WTC11 (cell line): ENCODE results near the gene NRG3. TPM values are rescaled to one million over a fixed set of nuclear protein-coding genes. Genes with fewer than 3 reads are reported as not detected.

Source experiments
- ATAC-seq: fragments of 200-7000 bp; cut with Tn5 transposase; 2 replicates; pipeline ENCODE4 v1.10.0; 2021; ENCODE audit warnings: mild to moderate bottlenecking, moderate library complexity
- CTCF ChIA-PET: fragments of 300-600 bp; sonication (Branson Sonifier 250); formaldehyde crosslinking; loops from one replicate; lab custom pipeline; 2021; ENCODE audit warnings: antibody characterized with exemption; lab: Charles Lee
- POLR2A ChIA-PET: fragments of 350-600 bp; sonication (Branson Sonifier 250); formaldehyde crosslinking; loops from one replicate; lab custom pipeline; 2021; ENCODE audit warnings: antibody characterized with exemption; lab: Charles Lee
- DNase-seq: peaks from one replicate; pipeline ENCODE4 v3.0.0; 2021; ENCODE audit warnings: low spot score
- H3K27ac Mint-ChIP-seq: 2 replicates; pipeline ENCODE4 v1.8.0; 2021; ENCODE audit warnings: mixed read lengths
- H3K27me3 Mint-ChIP-seq: 2 replicates; pipeline ENCODE4 v1.8.0; 2021; ENCODE audit warnings: low read depth, mild to moderate bottlenecking, moderate library complexity, mixed read lengths
- H3K36me3 Mint-ChIP-seq: 2 replicates; pipeline ENCODE4 v1.8.0; 2021; ENCODE audit warnings: mixed read lengths
- H3K4me1 Mint-ChIP-seq: 2 replicates; pipeline ENCODE4 v1.8.0; 2022; ENCODE audit warnings: mixed read lengths
- H3K4me3 Mint-ChIP-seq: 2 replicates; pipeline ENCODE4 v1.8.0; 2021; ENCODE audit warnings: mild to moderate bottlenecking, moderate library complexity, mixed read lengths
- H3K9me3 Mint-ChIP-seq: 2 replicates; pipeline ENCODE4 v1.8.0; 2021; ENCODE audit warnings: mixed read lengths
- ATF1 ChIP-seq: sonication (generic); formaldehyde crosslinking; IDR thresholded peaks from 2 replicates; pipeline ENCODE4 v1.8.1; 2023; ENCODE audit warnings: mild to moderate bottlenecking, moderate library complexity, missing genetic modification reagents
- ATF2 ChIP-seq: sonication (generic); formaldehyde crosslinking; IDR thresholded peaks from 2 replicates; pipeline ENCODE4 v1.8.1; 2022; ENCODE audit warnings: low read depth, missing genetic modification reagents, borderline replicate concordance
- CREM ChIP-seq: sonication (generic); formaldehyde crosslinking; IDR thresholded peaks from 2 replicates; pipeline ENCODE4 v1.8.1; 2022; ENCODE audit warnings: mild to moderate bottlenecking, missing genetic modification reagents, moderate library complexity
- CTCF ChIP-seq: fragments of 200-600 bp; IDR thresholded peaks from 2 replicates; pipeline ENCODE4 v1.8.0; 2022; ENCODE audit warnings: antibody characterized with exemption
- EMX1 ChIP-seq: fragments of 250-450 bp; sonication (Bioruptor Pico); IDR thresholded peaks from 2 replicates; pipeline ENCODE4 v1.8.0; 2021; ENCODE audit warnings: mild to moderate bottlenecking
- ERG ChIP-seq: fragments of 250-450 bp; sonication (Bioruptor Pico); IDR thresholded peaks from 2 replicates; pipeline ENCODE4 v1.8.0; 2021; ENCODE audit warnings: mild to moderate bottlenecking
- GABPB1 ChIP-seq: sonication (generic); formaldehyde crosslinking; IDR thresholded peaks from 2 replicates; pipeline ENCODE4 v1.8.1; 2023; ENCODE audit warnings: mild to moderate bottlenecking, missing genetic modification reagents
- HMGA2 ChIP-seq: fragments of 250-450 bp; sonication (Bioruptor Pico); IDR thresholded peaks from 2 replicates; pipeline ENCODE4 v1.4.0; 2021; ENCODE audit warnings: mild to moderate bottlenecking, moderate library complexity
- JUN ChIP-seq: sonication (generic); formaldehyde crosslinking; IDR thresholded peaks from 2 replicates; pipeline ENCODE4 v1.8.0; 2023; ENCODE audit warnings: mild to moderate bottlenecking, missing genetic modification reagents
- MLX ChIP-seq: sonication (generic); formaldehyde crosslinking; IDR thresholded peaks from 2 replicates; pipeline ENCODE4 v1.8.1; 2023; ENCODE audit warnings: mild to moderate bottlenecking, missing genetic modification reagents, moderate library complexity
- NR3C1 ChIP-seq: sonication (generic); formaldehyde crosslinking; conservative IDR thresholded peaks from 2 replicates; pipeline ENCODE4 v1.8.1; 2023; ENCODE audit warnings: low read depth, mild to moderate bottlenecking, missing genetic modification reagents
- OVOL2 ChIP-seq: fragments of 250-450 bp; sonication (Bioruptor Pico); IDR thresholded peaks from 2 replicates; pipeline ENCODE4 v1.9.0; 2021; ENCODE audit warnings: mild to moderate bottlenecking, borderline replicate concordance
- TCF7 ChIP-seq: sonication (generic); formaldehyde crosslinking; IDR thresholded peaks from 2 replicates; pipeline ENCODE4 v1.8.0; 2022; ENCODE audit warnings: mild to moderate bottlenecking, low read depth, missing genetic modification reagents, moderate library complexity
- TP53 ChIP-seq: sonication (generic); formaldehyde crosslinking; IDR thresholded peaks from 2 replicates; pipeline ENCODE4 v1.8.1; 2023; ENCODE audit warnings: mild to moderate bottlenecking, missing genetic modification reagents
- ZBTB21 ChIP-seq: sonication (generic); formaldehyde crosslinking; IDR thresholded peaks from 2 replicates; pipeline ENCODE4 v1.8.1; 2023; ENCODE audit warnings: mild to moderate bottlenecking, missing genetic modification reagents, borderline replicate concordance
- ZNF121 ChIP-seq: sonication (generic); formaldehyde crosslinking; IDR thresholded peaks from 2 replicates; pipeline ENCODE4 v1.8.0; 2023; ENCODE audit warnings: missing genetic modification reagents
- ZNF219 ChIP-seq: sonication (generic); formaldehyde crosslinking; IDR thresholded peaks from 2 replicates; pipeline ENCODE4 v1.8.0; 2023; ENCODE audit warnings: missing genetic modification reagents, mild to moderate bottlenecking, borderline replicate concordance
- ZNF263 ChIP-seq: sonication (generic); formaldehyde crosslinking; IDR thresholded peaks from 2 replicates; pipeline ENCODE4 v1.8.1; 2022; ENCODE audit warnings: low read depth, mild to moderate bottlenecking, moderate library complexity, missing genetic modification reagents
- ZNF317 ChIP-seq: sonication (generic); formaldehyde crosslinking; IDR thresholded peaks from 2 replicates; pipeline ENCODE4 v1.8.1; 2023; ENCODE audit warnings: low read depth, mild to moderate bottlenecking, moderate library complexity, missing genetic modification reagents, borderline replicate concordance
- ZNF532 ChIP-seq: fragments of 250-450 bp; sonication (Bioruptor Pico); IDR thresholded peaks from 2 replicates; pipeline ENCODE4 v1.9.0; 2021; ENCODE audit warnings: mild to moderate bottlenecking, borderline replicate concordance
- ZNF671 ChIP-seq: fragments of 250-450 bp; sonication (Bioruptor Pico); IDR thresholded peaks from 2 replicates; pipeline ENCODE4 v1.8.0; 2021; ENCODE audit warnings: mild to moderate bottlenecking
- total RNA-seq: library from RNA; stranded (reverse); gene quantifications from 3 replicates; pipeline ENCODE4 v1.2.3, GENCODE V29; 2021

NRG3 gene
- total RNA-seq, 1 experiment from 2014 or later = 7.0 TPM

- Mint-ChIP-seq H3K36me3 (no peaks in the 10 kb centered on the region), H3K4me1 (peaks cover 17% of the 10 kb centered on the region), H3K9me3 (peaks cover 10% of the 10 kb centered on the region), H3K4me3 (no peak overlapping the region), H3K27me3 (no peaks in the 10 kb centered on the region), H3K27ac (no peak overlapping the region)
- ATAC-seq (no peak), DNase-seq (no peak)
- ChIA-PET POLR2A (no interaction called here), CTCF (no interaction called here)
- no peak for TF ChIP-seq CTCF
- no peak for TF ChIP-seq ATF2
- TF ChIP-seq MLX (CRISPR knock-in tag) = no peak
- TF ChIP-seq TCF7 (CRISPR knock-in tag) = no peak
- no peak for TF ChIP-seq EMX1
- no peak for TF ChIP-seq ZNF671
- no peak for TF ChIP-seq ATF1 (CRISPR knock-in tag)
- TF ChIP-seq ERG = no peak
- TF ChIP-seq ZNF317 = no peak
- no peak for TF ChIP-seq ZNF263 (CRISPR knock-in tag)
- TF ChIP-seq ZNF121 (CRISPR knock-in tag) = no peak
- no peak for TF ChIP-seq GABPB1
- TF ChIP-seq OVOL2 (CRISPR knock-in tag) = no peak
- TF ChIP-seq ZNF532 (CRISPR knock-in tag) = no peak
- TF ChIP-seq CREM = no peak
- no peak for TF ChIP-seq NR3C1 (CRISPR knock-in tag)
- TF ChIP-seq HMGA2 (CRISPR knock-in tag) = no peak
- no peak for TF ChIP-seq TP53 (CRISPR knock-in tag)
- TF ChIP-seq JUN (CRISPR knock-in tag) = no peak
Measured at GRCh38 chr10:82420001-82420400, 545.0 kb downstream of the NRG3 start.

- H3K4me3 Mint-ChIP-seq = no peak overlapping the region
- peaks cover 26% of the 10 kb centered on the region for H3K36me3 Mint-ChIP-seq
- peaks cover 78% of the 10 kb centered on the region for H3K9me3 Mint-ChIP-seq
- ATAC-seq = no peak
- POLR2A ChIA-PET = no interaction called here
- CTCF ChIA-PET = no interaction called here
- DNase-seq = no peak
- no peaks in the 10 kb centered on the region for H3K4me1 Mint-ChIP-seq
- H3K27me3 Mint-ChIP-seq = no peaks in the 10 kb centered on the region
- H3K27ac Mint-ChIP-seq = no peak overlapping the region
- TF ChIP-seq ZNF219 (CRISPR knock-in tag) (no peak), ZBTB21 (CRISPR knock-in tag) (no peak), NR3C1 (CRISPR knock-in tag) (no peak), ZNF317 (peak; percentile 97)
Measured at GRCh38 chr10:82429302-82429701, 554.3 kb downstream of the NRG3 start.
